HG02885 (cell line): Measurements from ENCODE around the gene FTO.

Experiments used
- ATAC-seq: cut with Tn5 transposase; IDR thresholded peaks from one replicate; pipeline ENCODE4 v1.9.1; 2021; ENCODE audit warnings: mild to moderate bottlenecking; ENCODE audit not compliant: unreplicated experiment, poor library complexity

The FTO gene

GRCh38 chr16:53775821-53776431, 72.0 kb downstream of the FTO start:
- ATAC-seq = no peak

GRCh38 chr16:53779186-53779585, 75.2 kb downstream of the FTO start:
- no peak for ATAC-seq

DNA sequence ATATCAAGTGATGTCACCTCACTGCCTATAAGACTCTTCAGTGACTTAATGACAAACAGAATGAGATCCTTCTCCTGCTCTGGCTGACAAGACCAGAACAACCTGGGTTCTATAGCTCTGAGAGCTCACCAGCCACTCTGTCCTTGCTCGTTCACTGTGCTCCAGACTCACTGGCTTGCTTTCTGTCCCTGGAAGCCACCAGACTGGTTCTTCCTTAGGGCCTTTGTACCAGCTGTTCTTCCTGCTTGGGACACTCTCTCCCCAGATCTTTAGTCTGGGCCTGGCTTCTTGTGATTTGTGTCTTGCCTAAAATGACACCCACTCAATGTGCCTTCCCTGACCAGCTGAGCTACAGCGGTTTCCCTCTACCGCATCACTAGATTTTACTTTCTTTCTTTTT, 76.1 kb downstream of the FTO start:
- no peak for ATAC-seq

GRCh38 chr16:53781023-53781605, 77.2 kb downstream of the FTO start:
- no peak for ATAC-seq

GRCh38 chr16:53782148-53782547, 78.2 kb downstream of the FTO start:
- no peak for ATAC-seq

DNA sequence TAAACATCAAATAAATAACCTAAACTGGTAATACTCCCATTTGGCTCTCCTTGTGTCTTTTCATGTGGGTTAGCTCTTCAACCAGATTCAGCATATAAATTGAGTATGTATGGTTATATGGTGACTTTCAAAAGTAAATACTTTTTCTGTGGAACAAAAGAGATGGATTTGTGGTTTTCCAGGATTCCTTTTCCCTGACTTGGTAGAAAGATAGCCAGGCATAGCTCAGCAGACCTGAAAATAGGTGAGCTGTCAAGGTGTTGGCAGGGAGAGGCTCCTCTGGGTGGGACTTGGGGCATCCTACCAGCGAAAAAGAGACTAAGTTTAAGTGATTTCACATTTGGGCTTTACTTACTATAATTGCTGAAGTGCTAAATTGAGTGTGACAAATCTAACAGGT, 80.3 kb downstream of the FTO start:
- ATAC-seq = no peak

- no peak for ATAC-seq
Observed at GRCh38 chr16:53785044-53785443, 81.1 kb downstream of the FTO start.

- ATAC-seq = no peak
Observed at GRCh38 chr16:53785916-53786315, 82.0 kb downstream of the FTO start.

- no peak for ATAC-seq
Observed at GRCh38 chr16:53787423-53787822, 83.5 kb downstream of the FTO start.

DNA sequence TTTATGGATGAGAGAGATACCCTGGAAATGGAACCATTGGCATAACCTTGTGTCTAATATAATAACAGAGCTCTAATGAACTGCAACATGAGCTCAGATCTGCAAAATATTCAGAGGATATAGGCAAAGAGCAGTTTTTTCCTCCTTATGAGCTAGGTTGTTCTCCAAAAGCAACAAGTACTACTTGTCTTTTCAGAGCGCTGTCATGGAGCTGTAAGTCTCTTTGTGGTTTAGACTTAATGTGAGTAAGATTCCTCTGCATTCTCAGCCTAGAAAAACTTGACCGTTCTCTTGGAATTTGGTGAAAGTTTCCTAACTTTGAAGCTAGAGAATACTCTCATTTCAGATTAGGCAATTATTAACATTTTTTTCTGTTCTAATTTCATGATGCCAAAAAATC, 85.2 kb downstream of the FTO start:
- no peak for ATAC-seq

- no peak for ATAC-seq
Observed at GRCh38 chr16:53792161-53792951, 88.4 kb downstream of the FTO start.

DNA sequence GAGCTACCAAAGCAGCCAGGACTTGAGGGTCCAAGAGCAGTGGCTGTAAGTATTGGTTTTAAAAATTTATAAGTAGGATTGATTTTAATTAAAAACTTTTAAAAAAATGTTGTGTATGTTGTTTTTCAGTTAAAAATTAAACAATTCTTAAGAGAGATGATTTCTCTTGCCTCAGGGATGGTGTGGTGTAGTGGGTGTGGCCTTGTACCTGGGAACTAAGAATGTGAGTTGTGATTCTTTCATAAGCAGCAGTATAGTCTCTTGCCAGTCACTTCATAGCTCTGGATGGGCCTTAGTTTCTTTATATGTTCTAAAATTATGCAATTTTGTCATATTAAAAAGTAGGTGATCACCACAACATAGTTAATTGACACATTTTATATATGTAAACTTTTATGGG, 99.5 kb downstream of the FTO start:
- ATAC-seq = no peak

- no peak for ATAC-seq
Observed at GRCh38 chr16:53803998-53804397, 100.0 kb downstream of the FTO start.

- ATAC-seq = no peak
Observed at GRCh38 chr16:53804467-53804866, 100.5 kb downstream of the FTO start.

GRCh38 chr16:53805113-53805512, 101.2 kb downstream of the FTO start:
- ATAC-seq = no peak

DNA sequence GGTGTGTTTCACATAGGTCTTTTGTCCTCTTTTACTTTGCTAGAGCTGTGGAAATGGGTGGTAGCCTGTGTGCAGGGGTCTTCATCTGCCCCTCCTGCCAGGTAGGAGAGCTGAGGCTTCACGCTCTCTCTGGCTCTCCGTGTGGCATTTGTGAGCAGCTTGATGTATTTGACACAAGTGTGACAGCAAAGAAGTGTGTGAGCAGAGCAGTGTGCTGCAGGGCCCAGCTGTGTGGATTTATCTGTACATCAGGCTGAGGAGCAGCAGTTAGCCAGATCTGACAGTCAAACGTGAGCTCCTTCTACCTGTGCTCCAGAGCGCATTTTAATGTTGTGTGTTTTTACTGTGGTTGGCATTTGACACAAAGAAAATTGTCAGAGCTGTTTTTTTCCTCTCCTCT, 101.8 kb downstream of the FTO start:
- ATAC-seq = no peak

DNA sequence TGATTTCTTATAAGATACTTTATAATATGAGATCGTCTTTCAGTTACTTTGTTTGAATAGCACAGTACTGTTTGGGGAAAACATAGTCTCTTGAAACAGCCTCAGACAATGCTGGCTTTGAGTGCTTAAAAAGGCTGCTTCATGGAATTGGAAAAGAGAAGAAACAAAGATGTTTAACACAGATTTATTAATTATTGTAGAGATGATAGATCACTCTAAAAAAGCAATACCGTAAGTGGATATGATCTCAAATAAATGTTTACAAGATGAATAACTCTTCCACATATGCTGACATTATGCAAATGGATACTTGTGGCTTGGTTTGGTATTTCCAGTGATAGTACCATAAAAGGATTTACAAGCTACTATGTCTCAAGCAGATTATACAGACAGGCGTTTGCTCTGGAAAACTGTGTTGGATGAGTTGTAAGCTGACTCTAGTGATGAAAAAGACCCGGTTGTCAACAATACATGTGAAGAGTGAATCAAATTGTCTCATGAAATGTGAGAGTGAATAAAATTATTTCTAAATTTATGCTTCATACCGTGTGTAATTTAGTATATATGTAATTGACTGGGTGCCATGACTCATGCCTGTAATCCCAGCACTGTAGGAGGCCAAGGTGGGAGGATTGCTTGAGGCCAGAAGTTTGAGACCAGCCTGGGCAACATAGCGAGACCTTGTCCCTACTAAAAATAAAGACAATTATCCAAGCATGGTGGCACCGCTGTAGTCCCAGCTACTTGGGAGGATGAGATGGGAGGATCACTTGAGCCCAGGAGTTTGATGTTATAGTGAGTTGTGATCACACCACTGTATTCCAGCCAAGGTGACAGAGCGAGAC, 105.4 kb downstream of the FTO start:
- no peak for ATAC-seq

GRCh38 chr16:53812914-53813313, 109.0 kb downstream of the FTO start:
- ATAC-seq = no peak

- ATAC-seq = no peak
Observed at GRCh38 chr16:53814801-53815200, 110.8 kb downstream of the FTO start.

DNA sequence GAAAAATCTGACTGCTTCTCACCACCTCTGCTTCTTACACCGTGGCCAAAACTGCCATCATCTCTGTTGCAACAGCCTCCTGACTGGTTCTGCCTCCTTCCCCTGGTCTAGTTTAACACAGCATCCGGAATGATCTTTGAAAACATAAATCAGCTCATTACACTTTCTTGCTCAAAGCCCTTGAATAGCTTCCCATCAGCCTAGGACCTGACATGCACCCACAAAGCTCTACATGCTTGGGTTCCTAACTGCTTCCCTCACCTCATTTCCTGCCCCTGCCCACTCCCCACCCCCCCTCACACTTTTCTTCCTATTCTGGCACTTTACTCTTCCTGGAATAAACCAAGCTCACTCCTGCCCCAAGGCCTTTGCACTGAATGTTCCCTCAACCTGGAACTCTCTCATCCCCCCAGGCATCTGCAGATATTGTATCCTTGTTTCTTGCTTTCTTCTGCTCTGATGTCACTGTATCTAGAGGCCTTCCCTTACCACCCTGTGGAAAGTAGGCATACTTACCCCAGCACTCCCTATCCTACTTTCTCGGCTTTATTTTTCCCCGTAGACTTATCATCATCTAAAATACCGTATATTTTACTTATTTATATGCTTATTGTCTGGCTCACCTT, 112.4 kb downstream of the FTO start:
- ATAC-seq = no peak
